Measurements from ENCODE around the gene PRAMEF1. TPM values are rescaled to one million over a fixed set of nuclear protein-coding genes. Genes with fewer than 3 reads are reported as not detected.
"Not testable (repeated sequence)": the region's sequence is repeated elsewhere in the genome, so short reads cannot be mapped to it uniquely, and the experiment has no call there.

PRAMEF1 gene
- total RNA-seq, 2 experiments from 2014 or later: not detected

DNA sequence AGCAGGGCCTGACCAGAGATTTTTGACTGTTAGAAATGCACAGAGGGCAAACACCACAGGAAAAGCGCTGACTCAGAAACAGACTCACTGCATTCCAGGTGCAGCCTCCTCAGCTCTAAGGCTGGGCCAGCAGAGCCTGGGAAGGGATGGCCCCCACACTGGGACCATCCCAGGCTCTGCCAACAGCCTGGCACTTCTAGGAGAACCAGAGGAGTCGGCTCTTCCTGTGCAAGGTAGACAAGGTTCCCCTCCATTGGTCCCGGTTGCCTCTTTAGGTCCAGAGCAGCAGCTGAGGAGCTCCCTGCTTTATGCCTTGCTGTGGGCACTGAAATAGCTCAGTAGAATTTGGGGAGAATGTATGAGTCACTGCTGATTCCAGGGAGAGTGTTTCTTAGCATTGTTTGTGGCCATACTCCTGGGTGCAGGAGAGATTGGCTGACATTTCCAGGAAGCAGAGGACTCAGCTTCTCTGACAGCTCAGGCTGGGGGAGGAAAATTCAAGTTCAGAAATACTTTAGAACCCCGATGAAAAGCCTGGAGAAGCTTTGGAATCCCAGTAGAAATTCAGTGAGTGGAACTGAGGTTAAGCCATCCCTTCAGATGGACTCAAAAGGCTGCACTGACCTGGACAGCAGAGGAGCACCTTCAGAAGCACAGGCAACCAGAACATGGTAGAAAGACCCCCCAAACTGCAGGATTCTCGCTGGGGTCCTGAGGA lies 19.7 kb downstream of the PRAMEF1 start:
- DNase-seq (ENCODE audit: low spot score): no peak
- BruUV-seq (replicated peaks): no TSS peak

DNA sequence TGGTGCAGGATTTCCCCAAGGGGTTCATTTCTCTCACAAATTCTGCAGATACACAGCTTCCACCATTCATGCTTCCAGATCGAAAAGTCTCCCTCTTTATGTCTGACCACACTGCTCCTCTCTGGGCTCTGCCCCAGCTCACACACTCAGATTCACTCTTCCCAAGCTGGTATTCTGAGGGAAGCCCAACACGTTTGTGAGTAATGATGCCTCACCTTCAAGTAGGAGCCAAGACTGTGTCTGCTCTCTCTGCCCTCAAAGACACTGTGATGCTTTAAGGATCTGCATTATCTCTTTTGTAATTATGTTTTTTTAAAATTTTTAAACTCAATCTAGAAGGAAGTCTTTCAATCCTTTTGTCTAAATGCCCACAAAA lies 20.2 kb downstream of the PRAMEF1 start:
- no TSS peak for BruUV-seq (replicated peaks)
- H3K27ac ChIP-seq (ENCODE audit: low read depth, low read length, poor library complexity, severe bottlenecking): no peak overlapping the region
- CTCF ChIA-PET (ENCODE audit: unreplicated experiment): no interaction called here

More for the DNA sequence above, 19.7 kb downstream of the PRAMEF1 start:
- no peak overlapping the region for H3K27ac ChIP-seq (ENCODE audit: low read depth, low read length, poor library complexity, severe bottlenecking)
- no peak for TF ChIP-seq EZH2phosphoT487 (IDR thresholded peaks at IDR 0.05; ENCODE audit: borderline replicate concordance, low read depth, low read length)
- TF ChIP-seq, protein P1, sequence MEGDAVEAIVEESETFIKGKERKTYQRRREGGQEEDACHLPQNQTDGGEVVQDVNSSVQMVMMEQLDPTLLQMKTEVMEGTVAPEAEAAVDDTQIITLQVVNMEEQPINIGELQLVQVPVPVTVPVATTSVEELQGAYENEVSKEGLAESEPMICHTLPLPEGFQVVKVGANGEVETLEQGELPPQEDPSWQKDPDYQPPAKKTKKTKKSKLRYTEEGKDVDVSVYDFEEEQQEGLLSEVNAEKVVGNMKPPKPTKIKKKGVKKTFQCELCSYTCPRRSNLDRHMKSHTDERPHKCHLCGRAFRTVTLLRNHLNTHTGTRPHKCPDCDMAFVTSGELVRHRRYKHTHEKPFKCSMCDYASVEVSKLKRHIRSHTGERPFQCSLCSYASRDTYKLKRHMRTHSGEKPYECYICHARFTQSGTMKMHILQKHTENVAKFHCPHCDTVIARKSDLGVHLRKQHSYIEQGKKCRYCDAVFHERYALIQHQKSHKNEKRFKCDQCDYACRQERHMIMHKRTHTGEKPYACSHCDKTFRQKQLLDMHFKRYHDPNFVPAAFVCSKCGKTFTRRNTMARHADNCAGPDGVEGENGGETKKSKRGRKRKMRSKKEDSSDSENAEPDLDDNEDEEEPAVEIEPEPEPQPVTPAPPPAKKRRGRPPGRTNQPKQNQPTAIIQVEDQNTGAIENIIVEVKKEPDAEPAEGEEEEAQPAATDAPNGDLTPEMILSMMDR (conservative IDR thresholded peaks at IDR 0.05; ENCODE audit: low read length): no peak
- H3K4me3 ChIP-seq (ENCODE audit: low read depth, low read length, poor library complexity, severe bottlenecking): no peak overlapping the region
- intact Hi-C loops (cut with micrococcal nuclease; ENCODE audit: unreplicated experiment): no loop called here
- no peak overlapping the region for H2AFZ ChIP-seq (ENCODE audit: low read length)
- no peaks in the 10 kb centered on the region for H4K20me1 ChIP-seq (ENCODE audit: insufficient read depth, low read length)
- H3K4me1 ChIP-seq (ENCODE audit: insufficient read depth, low read length, poor library complexity, severe bottlenecking): no peaks in the 10 kb centered on the region
- POLR2A ChIA-PET: no interaction called here
- no peaks in the 10 kb centered on the region for H3K9me2 ChIP-seq (ENCODE audit: insufficient read depth, low read length)
- no peak overlapping the region for H3K4me2 ChIP-seq (ENCODE audit: low read length)
- H3K36me3 ChIP-seq (ENCODE audit: insufficient read depth, low read length): no peaks in the 10 kb centered on the region
- H3K79me2 ChIP-seq (ENCODE audit: insufficient read depth, low read depth, low read length): no peaks in the 10 kb centered on the region
- no peaks in the 10 kb centered on the region for H3K9me3 ChIP-seq (ENCODE audit: low read length)
- CTCF ChIA-PET (ENCODE audit: unreplicated experiment): no interaction called here

DNA sequence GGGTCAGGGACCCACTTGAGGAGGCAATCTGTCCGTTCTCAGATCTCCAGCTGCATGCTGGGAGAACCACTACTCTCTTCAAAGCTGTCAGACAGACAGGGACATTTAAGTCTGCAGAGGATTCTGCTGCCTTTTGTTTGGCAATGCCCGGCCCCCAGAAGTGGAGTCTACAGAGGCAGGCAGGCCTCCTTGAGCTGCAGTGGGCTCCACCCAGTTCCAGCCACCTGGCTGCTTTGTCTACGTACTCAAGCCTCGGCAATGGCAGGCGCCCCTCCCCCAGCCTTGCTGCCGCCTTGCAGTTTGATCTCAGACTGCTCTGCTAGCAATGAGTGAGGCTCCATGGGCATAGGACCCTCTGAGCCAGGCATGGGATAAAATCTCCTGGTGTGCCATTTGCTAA lies 27.9 kb downstream of the PRAMEF1 start:
- intact Hi-C loops (cut with micrococcal nuclease; ENCODE audit: unreplicated experiment); BruUV-seq (replicated peaks); H3K4me2 ChIP-seq (ENCODE audit: low read length); H3K9me2 ChIP-seq (ENCODE audit: insufficient read depth, low read length); H3K36me3 ChIP-seq (ENCODE audit: insufficient read depth, low read length); POLR2A ChIA-PET; DNase-seq (ENCODE audit: low spot score); H4K20me1 ChIP-seq (ENCODE audit: insufficient read depth, low read length); H3K9me3 ChIP-seq (ENCODE audit: low read length); H3K79me2 ChIP-seq (ENCODE audit: insufficient read depth, low read depth, low read length); H2AFZ ChIP-seq (ENCODE audit: low read length); H3K4me1 ChIP-seq (ENCODE audit: insufficient read depth, low read length, poor library complexity, severe bottlenecking); H3K27ac ChIP-seq (ENCODE audit: low read depth, low read length, poor library complexity, severe bottlenecking); H3K4me3 ChIP-seq (ENCODE audit: low read depth, low read length, poor library complexity, severe bottlenecking); CTCF ChIA-PET (ENCODE audit: unreplicated experiment): not testable (repeated sequence)

More for the DNA sequence above, 20.2 kb downstream of the PRAMEF1 start:
- DNase-seq (ENCODE audit: low spot score): no peak
- H3K79me2 ChIP-seq (ENCODE audit: insufficient read depth, low read depth, low read length): no peaks in the 10 kb centered on the region
- H3K9me2 ChIP-seq (ENCODE audit: insufficient read depth, low read length): no peaks in the 10 kb centered on the region
- no peak overlapping the region for H2AFZ ChIP-seq (ENCODE audit: low read length)
- no peak overlapping the region for H3K4me3 ChIP-seq (ENCODE audit: low read depth, low read length, poor library complexity, severe bottlenecking)
- intact Hi-C loops (cut with micrococcal nuclease; ENCODE audit: unreplicated experiment): no loop called here
- no peak overlapping the region for H3K4me2 ChIP-seq (ENCODE audit: low read length)
- H3K4me1 ChIP-seq (ENCODE audit: insufficient read depth, low read length, poor library complexity, severe bottlenecking): no peaks in the 10 kb centered on the region
- POLR2A ChIA-PET: no interaction called here
- H3K36me3 ChIP-seq (ENCODE audit: insufficient read depth, low read length): no peaks in the 10 kb centered on the region
- TF ChIP-seq EZH2phosphoT487 (IDR thresholded peaks at IDR 0.05; ENCODE audit: borderline replicate concordance, low read depth, low read length): no peak
- TF ChIP-seq, protein P1 (conservative IDR thresholded peaks at IDR 0.05; ENCODE audit: low read length): no peak
- H4K20me1 ChIP-seq (ENCODE audit: insufficient read depth, low read length): no peaks in the 10 kb centered on the region
- no peaks in the 10 kb centered on the region for H3K9me3 ChIP-seq (ENCODE audit: low read length)

DNA sequence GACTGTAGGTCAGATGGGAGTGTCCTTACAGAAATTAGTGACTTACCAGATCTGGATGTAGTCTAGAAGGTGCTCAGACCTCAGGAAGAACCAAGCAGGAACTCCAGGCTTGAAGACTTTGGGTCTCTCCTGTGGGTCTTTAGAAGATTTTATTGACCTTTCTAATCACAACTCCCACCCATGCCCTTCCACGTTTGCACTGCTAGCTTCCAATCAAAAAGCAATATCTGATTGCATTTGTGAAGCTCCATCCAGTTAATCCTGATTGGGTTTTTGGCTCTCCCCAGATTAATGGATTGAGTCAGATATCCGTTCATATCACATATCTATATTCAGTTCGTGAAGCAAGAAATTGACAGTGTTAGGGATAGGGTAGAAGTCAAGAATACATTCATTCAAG lies 40.1 kb downstream of the PRAMEF1 start, which contains the start of gene PRAMEF11:
Gene PRAMEF11 (minus strand): TSS at position 101 of the 400 bp plus-strand sequence. CDS start 2,621 bp downstream, outside the sequence.
- CTCF ChIA-PET (ENCODE audit: unreplicated experiment); DNase-seq (ENCODE audit: low spot score); H3K9me2 ChIP-seq (ENCODE audit: insufficient read depth, low read length); H2AFZ ChIP-seq (ENCODE audit: low read length); intact Hi-C loops (cut with micrococcal nuclease; ENCODE audit: unreplicated experiment); H3K79me2 ChIP-seq (ENCODE audit: insufficient read depth, low read depth, low read length); POLR2A ChIA-PET; H3K9me3 ChIP-seq (ENCODE audit: low read length); H3K4me1 ChIP-seq (ENCODE audit: insufficient read depth, low read length, poor library complexity, severe bottlenecking); H3K27ac ChIP-seq (ENCODE audit: low read depth, low read length, poor library complexity, severe bottlenecking); H4K20me1 ChIP-seq (ENCODE audit: insufficient read depth, low read length); H3K4me3 ChIP-seq (ENCODE audit: low read depth, low read length, poor library complexity, severe bottlenecking); BruUV-seq (replicated peaks); H3K36me3 ChIP-seq (ENCODE audit: insufficient read depth, low read length); H3K4me2 ChIP-seq (ENCODE audit: low read length): not testable (repeated sequence)

DNA sequence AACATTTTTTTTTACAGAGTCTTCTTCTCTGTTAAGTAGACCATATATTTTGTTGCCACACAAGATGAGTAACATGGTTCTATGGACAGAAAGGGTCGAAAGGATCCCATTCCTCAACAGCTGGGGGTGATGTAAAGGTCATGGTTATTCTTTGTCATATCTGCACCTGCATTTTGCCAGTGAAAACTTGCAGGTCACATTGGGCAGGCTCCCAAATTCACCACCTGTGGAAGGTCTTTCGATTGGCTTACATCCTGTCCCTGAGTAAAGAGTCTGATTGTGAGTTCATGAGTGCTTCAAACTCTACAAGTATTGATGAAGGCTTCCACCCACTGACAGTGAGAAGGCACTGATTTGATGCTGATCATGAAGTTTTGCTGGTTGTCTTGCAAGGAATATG lies 42.1 kb downstream of the PRAMEF1 start:
- CTCF ChIA-PET (ENCODE audit: unreplicated experiment); H3K9me2 ChIP-seq (ENCODE audit: insufficient read depth, low read length); BruUV-seq (replicated peaks): not testable (repeated sequence)

More for the DNA sequence above, 42.1 kb downstream of the PRAMEF1 start:
- H4K20me1 ChIP-seq (ENCODE audit: insufficient read depth, low read length); H3K4me1 ChIP-seq (ENCODE audit: insufficient read depth, low read length, poor library complexity, severe bottlenecking); POLR2A ChIA-PET; H3K4me3 ChIP-seq (ENCODE audit: low read depth, low read length, poor library complexity, severe bottlenecking); DNase-seq (ENCODE audit: low spot score); H3K36me3 ChIP-seq (ENCODE audit: insufficient read depth, low read length); H2AFZ ChIP-seq (ENCODE audit: low read length); H3K27ac ChIP-seq (ENCODE audit: low read depth, low read length, poor library complexity, severe bottlenecking); H3K79me2 ChIP-seq (ENCODE audit: insufficient read depth, low read depth, low read length); intact Hi-C loops (cut with micrococcal nuclease; ENCODE audit: unreplicated experiment); H3K4me2 ChIP-seq (ENCODE audit: low read length); H3K9me3 ChIP-seq (ENCODE audit: low read length): not testable (repeated sequence)

Data from OCI-LY7 (cell line).